Measurements from ENCODE around the gene LRCH4. TPM values are rescaled to one million over a fixed set of nuclear protein-coding genes. Genes with fewer than 3 reads are reported as not detected.
A peak's percentile ranks its signal among the peaks of the same experiment; 100 is the strongest.

LRCH4 gene
- polyA plus RNA-seq, 2 donors, result 32.3 to 73.4 TPM

DNA sequence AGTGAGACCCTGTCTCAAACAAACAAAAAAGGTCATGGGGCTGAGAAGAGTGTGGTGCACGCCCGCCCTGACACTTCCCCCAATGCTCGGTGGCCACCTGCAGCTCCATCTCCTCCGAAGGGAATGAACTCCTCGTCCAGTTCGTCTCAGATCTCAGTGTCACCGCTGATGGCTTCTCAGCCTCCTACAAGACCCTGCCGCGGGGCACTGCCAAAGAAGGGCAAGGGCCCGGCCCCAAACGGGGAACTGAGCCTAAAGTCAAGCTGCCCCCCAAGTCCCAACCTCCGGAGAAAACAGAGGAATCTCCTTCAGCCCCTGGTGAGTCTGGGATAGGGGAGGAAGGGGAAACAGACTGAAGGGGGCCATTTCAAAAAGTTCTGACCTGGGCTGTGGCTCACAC, 20.4 kb upstream of the LRCH4 start:
- Histone ChIP-seq H3K27ac (ENCODE audit: low read depth in 2 of 2, low read length in 1 of 2) (no peak overlapping the region), H3K36me3 (ENCODE audit: control insufficient read depth in 2 of 2, insufficient read depth in 2 of 2, low read length in 1 of 2) (no peaks in the 10 kb centered on the region), H3K9me3 (ENCODE audit: control insufficient read depth in 2 of 2, insufficient read depth in 1 of 2, low read depth in 1 of 2, low read length in 1 of 2) (no peaks in the 10 kb centered on the region), H3K4me1 (ENCODE audit: control insufficient read depth in 2 of 2, insufficient read depth in 2 of 2, low read length in 1 of 2) (no peaks in the 10 kb centered on the region), H3K4me3 (ENCODE audit: low read depth in 1 of 2, low read length in 2 of 2) (no peak overlapping the region), H3K27me3 (ENCODE audit: control insufficient read depth in 1 of 2, insufficient read depth in 2 of 2, low read length in 2 of 2) (no peaks in the 10 kb centered on the region)
- 93 to 95% methylated on average over 12 of the region's 12 CpGs for WGBS, 2 donors

DNA sequence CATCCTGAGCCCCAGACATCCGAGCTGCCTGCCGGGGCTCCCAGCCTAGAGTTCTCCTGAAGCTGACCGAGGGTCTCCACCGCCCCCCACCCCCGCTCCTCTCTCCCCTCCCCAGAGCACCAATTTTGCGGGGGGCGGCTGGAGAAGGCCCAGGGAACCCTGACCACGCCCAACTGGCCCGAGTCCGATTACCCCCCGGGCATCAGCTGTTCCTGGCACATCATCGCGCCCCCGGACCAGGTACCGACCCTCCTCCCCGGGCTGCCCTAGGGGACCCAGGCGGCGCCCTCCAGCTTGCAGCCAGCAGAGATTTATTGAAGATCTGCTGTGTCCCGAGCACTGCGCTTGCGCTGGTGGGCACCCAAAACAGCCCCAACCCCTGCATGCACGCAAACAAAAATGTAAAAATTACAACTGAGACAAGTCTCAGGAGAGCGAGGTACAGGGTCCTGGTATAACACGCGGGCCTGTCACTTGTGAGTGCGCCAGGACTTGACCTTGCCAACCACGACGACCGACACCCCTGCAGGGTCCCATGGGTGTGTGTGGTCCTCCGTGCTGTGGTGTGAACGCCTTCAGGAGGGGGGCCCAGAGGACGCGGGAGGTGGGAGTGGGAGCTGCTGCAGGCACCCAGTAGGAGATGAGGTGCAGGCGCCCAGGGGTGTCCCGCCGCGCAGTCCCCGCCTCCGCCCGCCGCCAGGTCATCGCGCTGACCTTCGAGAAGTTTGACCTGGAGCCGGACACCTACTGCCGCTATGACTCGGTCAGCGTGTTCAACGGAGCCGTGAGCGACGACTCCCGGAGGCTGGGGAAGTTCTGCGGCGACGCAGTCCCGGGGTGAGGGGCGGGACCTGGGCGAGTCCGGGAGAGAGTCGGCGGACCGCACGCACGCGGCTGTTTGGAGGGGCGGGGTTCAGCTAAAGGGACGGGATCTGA, 19.3 kb upstream of the LRCH4 start:
- Histone ChIP-seq H3K27ac (ENCODE audit: low read depth in 2 of 2, low read length in 1 of 2) (peak overlapping the region; percentile 13 to 65), H3K9me3 (ENCODE audit: control insufficient read depth in 2 of 2, insufficient read depth in 1 of 2, low read depth in 1 of 2, low read length in 1 of 2) (no peaks in the 10 kb centered on the region), H3K36me3 (ENCODE audit: control insufficient read depth in 2 of 2, insufficient read depth in 2 of 2, low read length in 1 of 2) (no peaks in the 10 kb centered on the region), H3K27me3 (ENCODE audit: control insufficient read depth in 1 of 2, insufficient read depth in 2 of 2, low read length in 2 of 2) (no peaks in the 10 kb centered on the region), H3K4me1 (ENCODE audit: control insufficient read depth in 2 of 2, insufficient read depth in 2 of 2, low read length in 1 of 2) (no peaks in the 10 kb centered on the region), H3K4me3 (ENCODE audit: low read depth in 1 of 2, low read length in 2 of 2) (peak overlapping the region; percentile 46 to 50)
- 12 to 17% methylated on average over 68 of the region's 68 CpGs for WGBS, 2 donors

DNA sequence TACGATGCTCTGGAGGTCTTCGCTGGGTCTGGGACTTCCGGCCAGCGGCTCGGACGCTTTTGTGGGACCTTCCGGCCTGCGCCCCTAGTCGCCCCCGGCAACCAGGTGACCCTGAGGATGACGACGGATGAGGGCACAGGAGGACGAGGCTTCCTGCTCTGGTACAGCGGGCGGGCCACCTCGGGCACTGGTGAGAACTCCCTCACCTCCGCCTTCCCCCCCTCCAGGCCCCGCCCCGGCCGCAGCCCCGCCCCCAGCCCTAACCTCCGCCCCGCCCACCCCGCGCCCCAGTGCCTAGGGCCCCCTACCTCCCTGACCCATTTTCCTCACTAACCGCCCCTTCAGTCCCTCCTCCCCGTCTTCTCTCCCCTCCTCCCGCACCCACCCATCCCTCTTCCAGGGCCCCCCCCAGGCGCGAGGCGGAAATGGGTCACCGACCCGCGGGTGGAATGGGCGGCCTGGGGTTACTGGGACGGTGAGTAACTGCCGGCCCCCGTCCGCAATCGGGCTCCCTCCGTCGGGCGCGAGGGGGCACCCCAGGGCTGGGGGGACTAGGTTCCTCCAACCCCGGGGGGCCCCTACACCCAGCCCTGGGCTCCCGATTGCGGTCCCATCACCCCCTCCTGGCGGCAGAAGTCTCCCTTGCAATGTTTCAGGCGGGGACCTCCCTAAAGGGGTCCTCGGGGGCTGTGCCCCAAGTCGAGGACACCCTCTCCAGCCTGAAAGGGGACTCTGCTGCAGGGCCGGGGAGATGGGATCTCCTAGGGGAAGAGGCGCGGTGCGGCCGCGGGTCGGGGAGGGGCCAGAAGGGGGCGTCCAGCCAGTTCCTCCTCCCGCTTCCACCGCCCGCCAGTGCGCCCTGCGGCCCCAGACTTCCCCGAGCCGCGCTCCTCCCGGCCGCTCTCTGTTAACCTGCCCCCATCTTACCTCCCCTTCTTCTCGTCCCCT, 18.4 kb upstream of the LRCH4 start:
- peak overlapping the region; percentile 46 to 50 for H3K4me3 ChIP-seq (ENCODE audit: low read depth in 1 of 2, low read length in 2 of 2)
- H3K4me1 ChIP-seq (ENCODE audit: control insufficient read depth in 2 of 2, insufficient read depth in 2 of 2, low read length in 1 of 2), result no peaks in the 10 kb centered on the region
- H3K27me3 ChIP-seq (ENCODE audit: control insufficient read depth in 1 of 2, insufficient read depth in 2 of 2, low read length in 2 of 2), result no peaks in the 10 kb centered on the region
- H3K9me3 ChIP-seq (ENCODE audit: control insufficient read depth in 2 of 2, insufficient read depth in 1 of 2, low read depth in 1 of 2, low read length in 1 of 2), result no peaks in the 10 kb centered on the region
- no peaks in the 10 kb centered on the region for H3K36me3 ChIP-seq (ENCODE audit: control insufficient read depth in 2 of 2, insufficient read depth in 2 of 2, low read length in 1 of 2)
- WGBS, 2 donors, result 1 to 2% methylated on average over 33 to 70 of the region's 70 CpGs
- peak overlapping the region; percentile 65 to 73 for H3K27ac ChIP-seq (ENCODE audit: low read depth in 2 of 2, low read length in 1 of 2)

DNA sequence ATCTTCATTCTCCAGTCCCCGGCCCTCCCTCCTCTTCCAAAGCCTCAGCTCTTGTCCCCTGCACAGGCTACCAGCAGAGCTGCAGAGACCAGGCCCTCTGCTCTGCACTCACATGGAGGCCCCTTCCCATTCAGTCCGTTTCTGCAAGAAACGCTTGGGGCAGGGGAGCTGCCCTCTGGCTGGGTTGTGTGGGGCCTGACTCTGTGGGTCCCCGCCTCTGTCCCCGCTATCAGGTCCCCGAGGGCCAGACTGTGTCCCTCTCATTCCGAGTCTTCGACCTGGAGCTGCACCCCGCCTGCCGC, 17.7 kb upstream of the LRCH4 start:
- no peaks in the 10 kb centered on the region for H3K4me1 ChIP-seq (ENCODE audit: control insufficient read depth in 2 of 2, insufficient read depth in 2 of 2, low read length in 1 of 2)
- peak overlapping the region; percentile 39 to 46 for H3K4me3 ChIP-seq (ENCODE audit: low read depth in 1 of 2, low read length in 2 of 2)
- no peaks in the 10 kb centered on the region for H3K9me3 ChIP-seq (ENCODE audit: control insufficient read depth in 2 of 2, insufficient read depth in 1 of 2, low read depth in 1 of 2, low read length in 1 of 2)
- 10 to 12% methylated on average over 10 of the region's 10 CpGs for WGBS, 2 donors
- no peaks in the 10 kb centered on the region for H3K27me3 ChIP-seq (ENCODE audit: control insufficient read depth in 1 of 2, insufficient read depth in 2 of 2, low read length in 2 of 2)
- H3K27ac ChIP-seq (ENCODE audit: low read depth in 2 of 2, low read length in 1 of 2), result peak overlapping the region; percentile 65 to 73
- no peaks in the 10 kb centered on the region for H3K36me3 ChIP-seq (ENCODE audit: control insufficient read depth in 2 of 2, insufficient read depth in 2 of 2, low read length in 1 of 2)

DNA sequence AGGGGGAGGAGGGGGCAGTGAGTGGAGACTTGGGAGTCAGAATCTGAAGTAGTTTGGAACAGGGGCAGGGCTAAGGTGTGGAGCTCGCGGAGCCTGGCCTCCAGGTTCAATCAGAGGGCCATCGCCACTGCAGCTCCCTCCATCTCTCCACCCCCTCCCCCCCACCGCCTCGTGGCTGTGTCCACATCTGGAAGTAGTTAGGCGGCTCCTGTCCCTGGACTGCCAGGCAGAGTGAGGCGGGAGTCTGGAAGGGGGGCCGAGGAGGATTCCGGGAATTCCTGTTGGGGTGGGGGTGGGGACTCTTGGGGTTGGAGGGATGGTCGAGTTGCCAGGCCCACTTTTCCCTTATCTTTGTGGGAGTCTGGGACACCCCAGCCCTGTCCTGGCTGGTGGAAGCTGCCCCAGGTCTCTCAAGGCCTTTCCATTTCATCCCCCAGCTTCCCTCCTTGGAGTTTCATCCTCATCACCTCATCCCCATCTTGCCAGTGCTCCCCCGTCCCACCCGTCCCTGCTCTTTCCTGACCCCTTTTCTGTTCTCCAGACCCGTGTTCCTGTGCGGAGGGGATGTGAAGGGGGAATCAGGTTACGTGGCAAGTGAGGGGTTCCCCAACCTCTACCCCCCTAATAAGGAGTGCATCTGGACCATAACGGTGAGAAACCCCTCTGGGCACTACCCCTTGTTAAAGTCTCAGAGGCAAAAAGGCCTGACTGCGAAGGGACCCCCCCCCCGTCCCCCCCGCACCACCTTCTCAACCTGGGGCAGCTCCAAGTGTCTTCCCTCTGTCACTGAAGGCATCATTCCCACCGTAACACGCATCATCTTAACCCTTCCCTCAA, 17.2 kb upstream of the LRCH4 start:
- no peaks in the 10 kb centered on the region for H3K9me3 ChIP-seq (ENCODE audit: control insufficient read depth in 2 of 2, insufficient read depth in 1 of 2, low read depth in 1 of 2, low read length in 1 of 2)
- peak overlapping the region; percentile 65 to 73 for H3K27ac ChIP-seq (ENCODE audit: low read depth in 2 of 2, low read length in 1 of 2)
- H3K36me3 ChIP-seq (ENCODE audit: control insufficient read depth in 2 of 2, insufficient read depth in 2 of 2, low read length in 1 of 2), result no peaks in the 10 kb centered on the region
- WGBS, 2 donors, result 42 to 46% methylated on average over 21 of the region's 21 CpGs
- H3K27me3 ChIP-seq (ENCODE audit: control insufficient read depth in 1 of 2, insufficient read depth in 2 of 2, low read length in 2 of 2), result no peaks in the 10 kb centered on the region
- no peak overlapping the region for H3K4me3 ChIP-seq (ENCODE audit: low read depth in 1 of 2, low read length in 2 of 2)
- no peaks in the 10 kb centered on the region for H3K4me1 ChIP-seq (ENCODE audit: control insufficient read depth in 2 of 2, insufficient read depth in 2 of 2, low read length in 1 of 2)

DNA sequence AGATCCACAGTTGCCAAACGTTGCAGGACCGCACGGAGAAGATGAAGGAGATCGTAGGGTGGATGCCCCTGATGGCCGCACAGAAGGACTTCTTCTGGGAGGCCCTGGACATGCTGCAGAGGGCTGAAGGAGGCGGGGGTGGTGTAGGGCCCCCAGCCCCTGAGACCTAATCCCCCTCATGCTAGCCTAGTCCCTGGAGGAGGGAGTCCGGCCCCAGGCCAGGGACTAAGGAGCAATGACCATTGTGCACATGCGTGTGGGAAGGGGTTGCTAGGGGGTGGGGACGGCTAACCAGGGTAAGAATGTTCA, 14.8 kb upstream of the LRCH4 start:
- Histone ChIP-seq H3K9me3 (ENCODE audit: control insufficient read depth in 2 of 2, insufficient read depth in 1 of 2, low read depth in 1 of 2, low read length in 1 of 2) (no peaks in the 10 kb centered on the region), H3K27me3 (ENCODE audit: control insufficient read depth in 1 of 2, insufficient read depth in 2 of 2, low read length in 2 of 2) (no peaks in the 10 kb centered on the region), H3K27ac (ENCODE audit: low read depth in 2 of 2, low read length in 1 of 2) (no peak overlapping the region), H3K36me3 (ENCODE audit: control insufficient read depth in 2 of 2, insufficient read depth in 2 of 2, low read length in 1 of 2) (no peaks in the 10 kb centered on the region), H3K4me3 (ENCODE audit: low read depth in 1 of 2, low read length in 2 of 2) (no peak overlapping the region), H3K4me1 (ENCODE audit: control insufficient read depth in 2 of 2, insufficient read depth in 2 of 2, low read length in 1 of 2) (no peaks in the 10 kb centered on the region)
- 77 to 79% methylated on average over 9 of the region's 9 CpGs for WGBS, 2 donors

DNA sequence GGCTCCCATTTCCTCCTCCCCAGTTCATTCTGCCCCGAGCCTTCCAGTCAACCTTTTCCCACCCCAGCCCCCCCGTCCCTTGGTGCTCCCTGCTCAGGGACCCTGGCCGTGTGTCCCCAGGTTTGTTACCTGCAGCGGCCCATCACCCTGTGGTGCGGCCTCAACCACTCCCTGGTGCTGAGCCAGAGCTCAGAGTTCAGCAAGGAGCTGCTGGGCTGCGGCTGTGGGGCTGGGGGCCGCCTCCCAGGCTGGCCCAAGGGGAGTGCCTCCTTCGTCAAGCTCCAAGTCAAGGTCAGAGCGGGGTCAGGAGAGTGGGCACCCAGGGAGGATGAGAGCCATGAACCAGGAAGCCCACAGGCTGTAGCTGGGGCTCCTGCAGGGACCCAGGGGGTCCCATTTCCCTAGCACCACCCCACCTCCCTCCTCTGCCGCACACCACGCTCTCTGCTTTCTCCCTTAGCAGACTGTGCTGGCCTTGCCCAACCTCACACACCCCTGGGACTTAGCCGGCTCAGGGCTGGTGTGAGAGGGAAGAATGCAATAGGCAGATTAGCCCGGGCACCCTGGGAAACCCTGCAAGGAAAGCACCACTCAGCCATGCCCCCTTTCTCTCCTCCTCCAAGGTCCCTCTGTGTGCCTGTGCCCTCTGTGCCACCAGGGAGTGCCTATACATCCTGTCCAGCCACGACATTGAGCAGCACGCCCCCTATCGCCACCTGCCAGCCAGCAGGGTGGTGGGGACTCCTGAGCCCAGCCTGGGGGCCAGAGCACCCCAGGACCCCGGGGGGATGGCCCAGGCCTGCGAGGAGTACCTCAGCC, 14.2 kb upstream of the LRCH4 start:
- Histone ChIP-seq H3K27me3 (ENCODE audit: control insufficient read depth in 1 of 2, insufficient read depth in 2 of 2, low read length in 2 of 2) (no peaks in the 10 kb centered on the region), H3K36me3 (ENCODE audit: control insufficient read depth in 2 of 2, insufficient read depth in 2 of 2, low read length in 1 of 2) (no peaks in the 10 kb centered on the region), H3K4me3 (ENCODE audit: low read depth in 1 of 2, low read length in 2 of 2) (no peak overlapping the region), H3K4me1 (ENCODE audit: control insufficient read depth in 2 of 2, insufficient read depth in 2 of 2, low read length in 1 of 2) (no peaks in the 10 kb centered on the region), H3K9me3 (ENCODE audit: control insufficient read depth in 2 of 2, insufficient read depth in 1 of 2, low read depth in 1 of 2, low read length in 1 of 2) (no peaks in the 10 kb centered on the region), H3K27ac (ENCODE audit: low read depth in 2 of 2, low read length in 1 of 2) (no peak overlapping the region)
- WGBS, 2 donors, result 70 to 71% methylated on average over 18 of the region's 18 CpGs

DNA sequence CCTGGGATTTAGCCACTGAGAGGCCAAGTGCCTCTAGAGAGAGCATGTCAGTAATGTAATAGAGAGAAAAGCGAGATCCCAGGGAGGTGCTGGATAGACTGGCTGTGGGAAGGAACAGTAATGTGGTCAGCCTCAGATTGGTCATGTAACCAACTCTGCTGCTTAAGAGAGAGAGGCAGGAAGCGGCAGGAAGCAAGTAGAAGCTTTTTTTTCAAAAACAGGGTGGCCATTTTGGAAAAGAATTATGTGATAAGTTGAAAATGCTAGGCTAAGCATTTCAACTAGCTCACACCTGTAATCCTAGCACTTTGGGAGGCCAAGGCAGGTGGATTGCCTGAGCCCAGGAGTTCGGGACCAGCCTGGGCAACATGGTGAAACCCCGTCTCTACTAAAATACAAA, 12.5 kb upstream of the LRCH4 start:
- 86 to 90% methylated on average over 4 of the region's 4 CpGs for WGBS, 2 donors
- Histone ChIP-seq H3K4me1 (ENCODE audit: control insufficient read depth in 2 of 2, insufficient read depth in 2 of 2, low read length in 1 of 2) (peaks cover 0 to 2% of the 10 kb centered on the region in 2 donors), H3K36me3 (ENCODE audit: control insufficient read depth in 2 of 2, insufficient read depth in 2 of 2, low read length in 1 of 2) (no peaks in the 10 kb centered on the region), H3K27ac (ENCODE audit: low read depth in 2 of 2, low read length in 1 of 2) (no peak overlapping the region), H3K4me3 (ENCODE audit: low read depth in 1 of 2, low read length in 2 of 2) (no peak overlapping the region), H3K27me3 (ENCODE audit: control insufficient read depth in 1 of 2, insufficient read depth in 2 of 2, low read length in 2 of 2) (no peaks in the 10 kb centered on the region), H3K9me3 (ENCODE audit: control insufficient read depth in 2 of 2, insufficient read depth in 1 of 2, low read depth in 1 of 2, low read length in 1 of 2) (no peaks in the 10 kb centered on the region)

Data from esophagus (tissue), 2 donors.